ENCODE data around the gene ITGB6.

The ITGB6 gene

GRCh38 chr2:160055726-160056108 lies 144.4 kb downstream of the ITGB6 start:
- no peak overlapping the region for H3K4me3 ChIP-seq (ENCODE audit: low read length)
- TF ChIP-seq ZNF274 (IDR thresholded peaks at IDR 0.05; ENCODE audit: low read depth, low read length): no peak

DNA sequence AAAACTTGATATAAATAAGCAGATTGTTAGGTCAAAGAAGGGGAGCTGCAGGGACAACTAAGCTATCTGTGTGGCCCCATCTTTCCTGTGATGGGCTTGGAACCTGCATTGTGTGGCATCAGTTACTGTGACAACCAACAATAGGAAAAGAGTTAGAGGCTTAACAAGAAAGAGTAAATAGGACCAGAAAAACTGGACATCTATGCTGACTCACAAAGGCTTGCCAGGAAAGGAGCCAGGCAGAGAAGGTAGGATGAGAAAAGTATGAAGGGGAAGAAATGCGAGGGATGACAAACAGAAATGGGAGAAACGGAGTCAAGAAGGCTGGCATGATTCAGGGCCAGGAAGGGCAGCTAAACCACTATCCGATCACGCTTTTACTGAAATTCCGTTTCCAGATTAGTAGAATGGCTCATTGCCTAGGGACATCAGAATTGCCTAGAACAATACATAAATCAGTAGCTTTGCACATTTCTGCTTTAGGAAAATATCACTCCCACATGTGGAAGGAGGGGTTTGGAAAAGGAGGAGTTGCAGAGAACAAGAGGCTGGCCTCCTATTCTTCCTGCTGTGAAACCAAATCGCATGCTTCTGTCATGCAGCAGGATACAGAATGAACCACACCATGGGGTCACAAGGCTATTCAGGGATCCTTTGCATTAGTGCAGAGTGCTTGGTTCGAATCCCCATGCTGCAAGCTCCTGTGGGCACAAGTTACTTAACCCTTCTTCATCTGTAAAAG lies 144.9 kb downstream of the ITGB6 start:
- no peak overlapping the region for H3K4me3 ChIP-seq (ENCODE audit: low read length)
- no peak for TF ChIP-seq ZNF274 (IDR thresholded peaks at IDR 0.05; ENCODE audit: low read depth, low read length)

DNA sequence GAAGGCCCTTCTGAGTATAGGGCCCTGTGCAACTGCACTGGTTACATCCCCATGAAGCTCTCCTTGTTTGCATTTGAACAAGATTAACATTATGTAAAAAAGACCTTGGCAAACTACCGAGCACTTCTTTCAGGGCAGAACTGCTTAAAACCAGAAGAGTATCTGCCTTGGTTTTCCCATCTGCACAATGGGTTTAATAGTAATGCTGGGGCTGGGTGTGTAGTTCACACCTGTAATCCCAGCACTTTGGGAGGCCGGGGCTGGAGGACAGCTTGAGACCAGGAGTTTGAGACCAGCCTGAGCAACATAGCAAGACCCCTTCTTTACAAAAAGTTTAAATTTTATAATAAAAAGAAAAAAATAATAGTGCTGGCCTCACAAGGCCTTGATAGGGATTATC lies 146.1 kb downstream of the ITGB6 start:
- no peak overlapping the region for H3K4me3 ChIP-seq (ENCODE audit: low read length)
- TF ChIP-seq ZNF274 (IDR thresholded peaks at IDR 0.05; ENCODE audit: low read depth, low read length): no peak

GRCh38 chr2:160052531-160052930 lies 147.5 kb downstream of the ITGB6 start:
- no peak for TF ChIP-seq ZNF274 (IDR thresholded peaks at IDR 0.05; ENCODE audit: low read depth, low read length)

GRCh38 chr2:160051371-160051800 lies 148.7 kb downstream of the ITGB6 start:
- TF ChIP-seq ZNF274 (IDR thresholded peaks at IDR 0.05; ENCODE audit: low read depth, low read length): no peak

More at GRCh38 chr2:160052531-160052930, 147.5 kb downstream of the ITGB6 start:
- H3K4me3 ChIP-seq (ENCODE audit: low read length): no peak overlapping the region

GRCh38 chr2:160050147-160050546 lies 149.9 kb downstream of the ITGB6 start:
- no peak for TF ChIP-seq ZNF274 (IDR thresholded peaks at IDR 0.05; ENCODE audit: low read depth, low read length)
- H3K4me3 ChIP-seq (ENCODE audit: low read length): no peak overlapping the region

More at GRCh38 chr2:160051371-160051800, 148.7 kb downstream of the ITGB6 start:
- H3K4me3 ChIP-seq (ENCODE audit: low read length): no peak overlapping the region

Measured in GM08714 (cell line).